Mesothelial cell of epicardium (in vitro differentiated cells): Measurements from ENCODE around the gene MECR. TPM values are rescaled to one million over a fixed set of nuclear protein-coding genes. Genes with fewer than 3 reads are reported as not detected.
A peak's percentile ranks its signal among the peaks of the same experiment; 100 is the strongest.

Experiments used
- DNase-seq, 2 experiments: peaks; one replicate each; pipeline ENCODE4 v3.0.0; 2021; ENCODE audit warnings: low spot score in 2 of 2; ENCODE audit not compliant: unreplicated experiment in 2 of 2
- H3K27ac Mint-ChIP-seq: 2 replicates; pipeline ENCODE4 v1.8.0; 2021; ENCODE audit warnings: mixed read lengths
- H3K27me3 Mint-ChIP-seq: 2 replicates; pipeline ENCODE4 v1.8.0; 2021; ENCODE audit warnings: low read depth, mixed read lengths
- H3K36me3 Mint-ChIP-seq: 2 replicates; pipeline ENCODE4 v1.8.0; 2021; ENCODE audit warnings: mixed read lengths
- H3K4me1 Mint-ChIP-seq: 2 replicates; pipeline ENCODE4 v1.8.0; 2021; ENCODE audit warnings: mixed read lengths
- H3K4me3 Mint-ChIP-seq: 2 replicates; pipeline ENCODE4 v1.8.0; 2021; ENCODE audit warnings: mild to moderate bottlenecking, moderate library complexity, mixed read lengths
- H3K9me3 Mint-ChIP-seq: 2 replicates; pipeline ENCODE4 v1.8.0; 2021; ENCODE audit warnings: mixed read lengths
- total RNA-seq: library from RNA; stranded (reverse); gene quantifications from 3 replicates; pipeline ENCODE4 v1.2.1, GENCODE V29; 2021
- TF ChIP-seq, protein P1 (sequence below): fragments of 200-600 bp; sonication (generic); IDR thresholded peaks from one replicate; pipeline ENCODE4 v1.5.0; 2021; ENCODE audit warnings: antibody characterized with exemption; ENCODE audit not compliant: unreplicated experiment

MECR gene
- total RNA-seq, 1 donor from 2014 or later: 36.6 TPM

DNA sequence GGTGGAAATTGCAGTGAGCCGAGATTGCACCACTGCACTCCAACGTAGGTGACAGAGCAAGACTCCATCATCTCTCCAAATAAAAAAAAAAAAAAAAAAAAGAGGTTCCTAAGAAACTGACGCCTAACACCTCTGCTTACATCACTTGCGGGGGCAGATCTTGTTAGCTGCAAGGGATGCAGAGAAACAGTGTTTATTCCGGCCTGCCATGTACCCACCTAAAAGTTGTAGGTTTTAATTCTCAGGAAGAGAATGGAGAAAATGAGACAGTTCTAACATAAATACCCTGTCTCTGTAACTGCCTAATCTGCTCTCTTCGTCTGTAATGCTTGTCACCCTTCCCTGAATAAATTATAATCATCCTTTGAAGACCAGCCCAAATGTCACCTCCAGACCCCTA lies 40.0 kb downstream of the MECR start:
- no peaks in the 10 kb centered on the region for H3K27me3 Mint-ChIP-seq
- TF ChIP-seq, protein P1, sequence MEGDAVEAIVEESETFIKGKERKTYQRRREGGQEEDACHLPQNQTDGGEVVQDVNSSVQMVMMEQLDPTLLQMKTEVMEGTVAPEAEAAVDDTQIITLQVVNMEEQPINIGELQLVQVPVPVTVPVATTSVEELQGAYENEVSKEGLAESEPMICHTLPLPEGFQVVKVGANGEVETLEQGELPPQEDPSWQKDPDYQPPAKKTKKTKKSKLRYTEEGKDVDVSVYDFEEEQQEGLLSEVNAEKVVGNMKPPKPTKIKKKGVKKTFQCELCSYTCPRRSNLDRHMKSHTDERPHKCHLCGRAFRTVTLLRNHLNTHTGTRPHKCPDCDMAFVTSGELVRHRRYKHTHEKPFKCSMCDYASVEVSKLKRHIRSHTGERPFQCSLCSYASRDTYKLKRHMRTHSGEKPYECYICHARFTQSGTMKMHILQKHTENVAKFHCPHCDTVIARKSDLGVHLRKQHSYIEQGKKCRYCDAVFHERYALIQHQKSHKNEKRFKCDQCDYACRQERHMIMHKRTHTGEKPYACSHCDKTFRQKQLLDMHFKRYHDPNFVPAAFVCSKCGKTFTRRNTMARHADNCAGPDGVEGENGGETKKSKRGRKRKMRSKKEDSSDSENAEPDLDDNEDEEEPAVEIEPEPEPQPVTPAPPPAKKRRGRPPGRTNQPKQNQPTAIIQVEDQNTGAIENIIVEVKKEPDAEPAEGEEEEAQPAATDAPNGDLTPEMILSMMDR: no peak
- peaks cover 5% of the 10 kb centered on the region for H3K9me3 Mint-ChIP-seq
- peaks cover 36% of the 10 kb centered on the region for H3K36me3 Mint-ChIP-seq
- H3K4me1 Mint-ChIP-seq: no peaks in the 10 kb centered on the region
- H3K4me3 Mint-ChIP-seq: no peak overlapping the region
- no peak overlapping the region for H3K27ac Mint-ChIP-seq
- no peak for DNase-seq

DNA sequence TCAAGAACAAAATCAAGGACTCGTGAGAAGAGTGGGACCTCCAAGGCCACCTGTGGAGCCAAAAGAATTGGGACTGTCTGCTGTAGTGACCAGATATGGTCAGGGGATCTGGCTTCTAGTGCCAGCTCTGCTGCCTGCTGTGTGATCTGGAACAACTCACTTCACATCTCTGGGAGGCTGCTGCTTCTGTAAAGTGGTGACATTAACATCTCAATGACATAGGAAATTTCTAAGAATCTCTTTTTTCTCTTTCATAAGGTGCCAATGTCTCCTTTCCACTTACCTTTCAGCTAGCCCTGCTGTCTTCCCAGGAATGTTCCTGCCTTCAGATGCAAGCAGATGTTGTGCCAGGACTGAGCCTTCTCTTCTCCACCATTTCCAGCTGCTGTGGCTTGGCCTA lies 44.0 kb downstream of the MECR start:
- peak overlapping the region; percentile 7 for H3K27ac Mint-ChIP-seq
- H3K27me3 Mint-ChIP-seq: no peaks in the 10 kb centered on the region
- H3K4me3 Mint-ChIP-seq: no peak overlapping the region
- peaks cover 5% of the 10 kb centered on the region for H3K9me3 Mint-ChIP-seq
- peaks cover 12% of the 10 kb centered on the region for H3K36me3 Mint-ChIP-seq
- DNase-seq: no peak
- TF ChIP-seq, protein P1: no peak
- H3K4me1 Mint-ChIP-seq: peaks cover 3% of the 10 kb centered on the region

- Mint-ChIP-seq H3K4me1 (peaks cover 3% of the 10 kb centered on the region), H3K27ac (peak overlapping the region; percentile 7), H3K4me3 (no peak overlapping the region), H3K27me3 (no peaks in the 10 kb centered on the region), H3K9me3 (peaks cover 5% of the 10 kb centered on the region), H3K36me3 (peaks cover 9% of the 10 kb centered on the region)
- TF ChIP-seq, protein P1: no peak
- DNase-seq: no peak
Measured at GRCh38 chr1:29186252-29186651, 44.5 kb downstream of the MECR start.

DNA sequence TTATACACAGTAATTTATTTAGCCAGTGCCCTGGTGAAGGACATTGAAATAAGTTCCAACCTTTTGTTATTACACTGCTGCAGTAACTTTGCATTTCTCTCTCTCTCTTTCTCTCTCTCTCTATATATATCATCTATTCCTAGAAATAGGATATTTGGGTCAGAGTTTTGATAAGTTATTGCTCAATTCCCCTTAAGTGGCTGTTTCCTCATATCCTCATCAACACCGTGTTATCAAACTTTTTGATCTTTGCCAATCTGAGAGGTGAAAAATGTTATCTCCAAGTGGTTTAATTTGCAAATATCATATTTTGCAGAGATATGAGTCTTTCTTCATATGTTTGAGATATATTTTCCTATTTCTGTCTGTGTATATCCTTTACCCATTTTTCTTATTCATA lies 47.4 kb downstream of the MECR start:
- TF ChIP-seq, protein P1: no peak
- no peaks in the 10 kb centered on the region for H3K27me3 Mint-ChIP-seq
- H3K27ac Mint-ChIP-seq: no peak overlapping the region
- H3K36me3 Mint-ChIP-seq: peaks cover 5% of the 10 kb centered on the region
- H3K9me3 Mint-ChIP-seq: no peaks in the 10 kb centered on the region
- no peak overlapping the region for H3K4me3 Mint-ChIP-seq
- peaks cover 22% of the 10 kb centered on the region for H3K4me1 Mint-ChIP-seq
- DNase-seq: no peak

DNA sequence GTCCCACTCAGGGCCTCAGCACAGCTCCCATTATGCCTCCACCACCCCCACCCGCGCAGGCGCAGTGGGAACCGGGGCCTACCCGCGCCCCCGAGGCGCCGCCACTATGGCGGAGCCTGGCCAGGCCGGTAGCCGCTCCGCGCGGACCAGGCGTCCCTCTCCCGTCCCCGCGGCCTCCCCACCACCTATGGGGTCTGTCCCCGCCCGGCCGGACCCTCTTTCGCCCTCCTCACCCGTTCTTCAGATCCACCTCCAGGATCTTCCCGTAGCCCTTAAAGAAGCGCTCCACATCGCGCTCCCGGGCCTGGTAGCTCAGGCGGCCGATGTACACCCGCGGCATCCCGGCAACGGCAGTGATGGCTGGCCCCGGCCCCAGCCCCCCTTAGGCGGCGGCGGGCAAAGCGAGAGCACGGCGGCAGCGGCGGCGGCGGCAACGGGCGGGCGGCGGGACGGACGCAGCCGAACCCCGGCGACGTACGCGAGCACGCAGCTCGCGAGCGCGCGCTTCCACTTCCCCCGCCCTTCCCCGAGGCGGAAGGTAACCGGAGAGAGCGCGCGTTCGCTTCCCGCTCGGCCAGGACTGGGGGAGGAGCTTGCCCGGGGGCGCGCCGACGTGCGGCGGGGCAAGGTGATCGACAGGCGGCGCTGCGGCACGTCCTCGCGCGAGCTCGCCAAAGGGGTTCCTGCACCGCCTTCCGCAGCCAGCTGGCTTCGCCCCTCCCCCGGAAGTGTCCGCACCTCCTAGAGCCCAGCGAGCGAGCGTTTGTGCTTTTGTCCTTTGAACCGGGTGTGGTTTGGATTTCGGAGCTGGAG lies 49.1 kb downstream of the MECR start, which contains the start of gene SRSF4:
Gene SRSF4, minus strand, starts transcription at position 488 of the 813 bp plus-strand sequence. Its CDS starts 148 bp downstream, at position 340.
- H3K9me3 Mint-ChIP-seq: no peaks in the 10 kb centered on the region
- peak within 1 kb of the TSS; percentile 98 for H3K27ac Mint-ChIP-seq
- H3K27me3 Mint-ChIP-seq: no peaks in the 10 kb centered on the region
- peaks cover 8% of the 10 kb centered on the region for H3K36me3 Mint-ChIP-seq
- H3K4me3 Mint-ChIP-seq: peak within 1 kb of the TSS; percentile 97
- peaks cover 34% of the 10 kb centered on the region for H3K4me1 Mint-ChIP-seq
- peak; percentile 98 to 99 for DNase-seq
- TF ChIP-seq, protein P1: peak; percentile 66
